ENCODE data around the gene RTN4R. TPM values are rescaled to one million over a fixed set of nuclear protein-coding genes. Genes with fewer than 3 reads are reported as not detected.

The RTN4R gene
- polyA plus RNA-seq, 1 of the 3 experiments (the other 2 are of a cell fraction), result 0.23 TPM

- TF ChIP-seq FOXM1 (IDR thresholded peaks at IDR 0.05; ENCODE audit: low read depth) (no peak), MXI1 (IDR thresholded peaks at IDR 0.05; ENCODE audit: low read depth, low read length) (no peak), MEF2A (IDR thresholded peaks at IDR 0.05; ENCODE audit: borderline replicate concordance, low read depth) (no peak), IRF3 (IDR thresholded peaks at IDR 0.05; ENCODE audit: low read depth, low read length) (no peak), FOSL2 (IDR thresholded peaks at IDR 0.05; ENCODE audit: borderline replicate concordance, low read depth) (no peak), GATA2 (CRISPR knock-in tag; IDR thresholded peaks at IDR 0.05) (no peak)
These were observed 11.4 kb downstream of the RTN4R start (continued) for GRCh38 chr22:20256551-20257211.

- no peak overlapping the region for H3K9ac ChIP-seq
- no peaks in the 10 kb centered on the region for H3K27me3 ChIP-seq (ENCODE audit: insufficient read depth)
- H3K36me3 ChIP-seq (replicated peaks in 1 of 2; ENCODE audit: control insufficient read depth in 1 of 2, insufficient read depth in 2 of 2, low read length in 1 of 2), result no peaks in the 10 kb centered on the region
- no peaks in the 10 kb centered on the region for H3K9me3 ChIP-seq
- H3K27ac ChIP-seq (ENCODE audit: low read depth in 2 of 2, low read length in 1 of 2), result peak overlapping the region in 1 of 2 experiments; percentile 12; a peak in 1 of 4 replicates
- no peak overlapping the region for H3K4me2 ChIP-seq
- no peaks in the 10 kb centered on the region for H3F3A ChIP-seq (replicated peaks; ENCODE audit: insufficient read depth)
- POLR2A ChIA-PET, result no interaction called here
- 81% methylated on average over 3 of the region's 13 CpGs for WGBS (ENCODE audit: low lambda C conversion rate)
- no peak overlapping the region for H2AFZ ChIP-seq (ENCODE audit: low read depth)
- TF ChIP-seq SMC3 (IDR thresholded peaks at IDR 0.05; ENCODE audit: low read depth, low read length), result no peak
- no peak for TF ChIP-seq RCOR1 (IDR thresholded peaks at IDR 0.05; ENCODE audit: low read length)
- TF ChIP-seq NRF1 (IDR thresholded peaks at IDR 0.05; ENCODE audit: low read depth, low read length), result no peak
- TF ChIP-seq PBX3 (IDR thresholded peaks at IDR 0.05), result no peak
- TF ChIP-seq JUND (IDR thresholded peaks at IDR 0.05), result no peak
- TF ChIP-seq POLR2AphosphoS5 (IDR thresholded peaks at IDR 0.05; ENCODE audit: low read depth, low read length), result no peak
- TF ChIP-seq YY1 (IDR thresholded peaks at IDR 0.05; ENCODE audit: low read depth), result no peak
- TF ChIP-seq USF2 (IDR thresholded peaks at IDR 0.05; ENCODE audit: borderline replicate concordance, low read depth, low read length), result no peak
- TF ChIP-seq RFX5 (IDR thresholded peaks at IDR 0.05; ENCODE audit: low read length), result no peak
- no peak for TF ChIP-seq REST (IDR thresholded peaks at IDR 0.05; ENCODE audit: low read depth, low read length)
- TF ChIP-seq EP300 (IDR thresholded peaks at IDR 0.05; ENCODE audit: borderline replicate concordance in 1 of 2, low read depth in 1 of 2, low read length in 1 of 2), result no peak
- TF ChIP-seq GATA2 (CRISPR knock-in tag; IDR thresholded peaks at IDR 0.05), result no peak
- no peak for TF ChIP-seq GABPA (IDR thresholded peaks at IDR 0.05; ENCODE audit: low read depth)
- TF ChIP-seq ZBTB33 (IDR thresholded peaks at IDR 0.05; ENCODE audit: borderline replicate concordance, low read depth), result no peak
- H4K20me1 ChIP-seq (ENCODE audit: insufficient read depth), result no peaks in the 10 kb centered on the region
- H3K9me2 ChIP-seq, result no peaks in the 10 kb centered on the region
- H3K79me2 ChIP-seq (ENCODE audit: insufficient read depth), result no peaks in the 10 kb centered on the region
- H3K4me1 ChIP-seq (ENCODE audit: control insufficient read depth in 1 of 2, insufficient read depth in 2 of 2, low read depth in 1 of 2, low read length in 1 of 2), result peaks cover 0 to 18% of the 10 kb centered on the region in 2 experiments; a peak in 1 of 4 replicates
- no peak overlapping the region for H3K4me3 ChIP-seq (ENCODE audit: low read depth in 2 of 2, low read length in 1 of 2)
- CTCF ChIA-PET, result interaction anchor here (1.5 to 4.1 kb wide), 2 partner anchors 18 to 99 kb away, joined by 4 to 22 read pairs; no protein-coding TSS in a partner anchor
- no peak for DNase-seq
These were observed 12.1 kb downstream of the RTN4R start for GRCh38 chr22:20256027-20256426.
